Activated T-cell treated with anti-CD3 and anti-CD28 coated beads for 24 hours (primary cell): ENCODE measurements around the gene NFS1.

Experiments
- DNase-seq: peaks from one replicate; pipeline ENCODE4 v3.0.0-alpha.2; 2020; ENCODE audit warnings: low read depth

Gene NFS1

DNA sequence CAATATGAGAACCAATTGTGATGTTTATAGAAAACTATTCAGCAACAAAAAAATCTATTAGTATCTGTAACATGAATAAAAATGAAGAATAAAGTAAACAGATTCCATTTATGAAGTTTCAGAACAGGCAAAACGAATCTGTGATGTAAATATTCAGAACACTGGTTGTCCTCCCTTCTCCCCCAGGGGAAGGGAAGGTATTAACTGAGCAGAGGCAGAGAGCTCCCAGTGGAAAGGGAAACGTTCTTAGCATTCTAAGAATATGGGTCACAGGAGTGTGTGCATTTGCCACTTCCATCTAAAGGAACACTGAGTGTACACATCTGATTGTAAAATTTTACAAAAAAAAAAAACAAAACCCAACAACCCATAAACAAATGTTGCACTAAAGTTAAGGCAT lies 60.4 kb downstream of the NFS1 start:
- no peak for DNase-seq

DNA sequence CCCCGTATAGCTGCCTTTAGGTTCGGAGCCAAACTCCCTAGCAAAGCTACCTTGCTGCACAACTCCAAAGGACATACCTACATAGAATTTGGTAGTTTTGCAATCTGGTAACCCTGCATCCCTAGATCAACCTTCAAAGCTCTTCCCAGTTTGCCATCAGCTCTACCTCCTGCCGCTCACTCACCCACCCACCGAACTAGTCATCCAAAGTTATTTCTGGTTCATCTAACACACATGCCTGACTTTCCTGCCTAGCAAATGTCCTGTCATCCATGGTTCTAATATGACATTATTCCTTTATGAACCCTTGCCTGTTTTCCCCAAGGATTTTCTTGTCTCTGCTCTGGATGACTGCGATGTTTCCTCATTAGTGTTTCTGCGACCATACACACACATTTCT lies 61.9 kb downstream of the NFS1 start:
- DNase-seq, result no peak

DNA sequence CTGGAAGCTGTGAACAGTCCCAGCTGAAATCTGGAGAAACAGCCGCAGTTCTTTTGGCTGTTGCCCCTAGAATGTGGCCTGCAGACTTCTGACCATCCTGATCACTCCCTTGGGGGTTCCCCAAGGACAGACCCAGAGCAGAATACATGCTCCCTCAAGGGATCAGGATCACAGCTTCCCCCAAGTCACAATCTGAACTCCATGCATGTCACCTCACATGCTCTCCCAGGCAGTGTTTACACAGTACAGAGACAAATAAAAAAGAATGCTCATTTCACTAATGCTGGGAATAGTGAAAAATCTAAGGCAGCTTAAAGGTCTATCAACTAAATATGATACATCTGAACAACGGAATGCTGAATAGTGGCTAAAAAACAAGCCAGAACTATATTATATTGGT lies 63.1 kb downstream of the NFS1 start:
- no peak for DNase-seq

DNA sequence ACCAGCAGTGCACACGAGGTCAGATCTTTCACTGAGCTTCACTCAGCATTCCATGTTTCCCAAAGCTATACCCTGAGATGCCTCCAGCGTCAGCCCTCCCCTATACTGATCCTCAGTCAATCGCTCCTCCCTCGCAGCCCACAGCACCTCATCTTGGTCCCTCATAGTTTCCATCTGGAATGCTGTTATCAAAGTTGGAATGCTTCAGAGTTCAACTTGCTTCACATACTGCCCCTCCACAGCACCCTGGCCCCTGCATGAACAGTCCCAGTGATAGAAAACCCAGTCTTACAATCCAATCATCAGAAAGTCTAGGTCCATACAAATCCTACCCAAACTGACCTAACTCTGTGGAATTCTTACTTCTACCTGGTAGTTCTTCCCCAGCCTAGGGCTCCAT lies 63.5 kb downstream of the NFS1 start:
- DNase-seq, result no peak

DNA sequence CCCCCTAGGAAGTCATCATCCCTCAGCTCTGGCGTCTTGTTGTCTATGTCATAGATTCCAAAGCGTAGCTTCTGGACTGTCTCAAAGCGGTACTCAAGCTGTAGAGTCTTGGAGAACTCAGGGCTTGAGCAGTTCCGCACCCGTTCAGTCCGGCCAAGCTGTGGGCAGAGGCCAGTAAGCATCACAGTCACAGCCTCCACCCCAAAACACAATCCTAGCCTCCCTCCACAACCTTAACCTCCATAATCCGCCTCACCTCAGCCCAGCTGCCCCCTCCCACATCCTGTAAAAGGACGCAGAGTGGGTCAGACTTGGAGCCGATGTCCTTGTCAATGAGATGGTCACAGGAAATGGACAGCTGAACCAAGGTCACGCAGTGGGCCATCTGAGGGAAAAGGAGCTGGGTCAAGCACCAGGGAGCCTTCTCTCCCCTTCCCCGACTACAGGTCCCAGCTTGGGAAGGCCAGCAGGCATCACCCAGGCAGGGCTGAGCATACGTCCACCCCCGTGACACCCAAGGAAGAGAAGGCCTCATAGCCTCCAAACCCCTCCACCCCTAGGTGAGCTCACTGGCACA lies 66.5 kb downstream of the NFS1 start:
- no peak for DNase-seq

DNA sequence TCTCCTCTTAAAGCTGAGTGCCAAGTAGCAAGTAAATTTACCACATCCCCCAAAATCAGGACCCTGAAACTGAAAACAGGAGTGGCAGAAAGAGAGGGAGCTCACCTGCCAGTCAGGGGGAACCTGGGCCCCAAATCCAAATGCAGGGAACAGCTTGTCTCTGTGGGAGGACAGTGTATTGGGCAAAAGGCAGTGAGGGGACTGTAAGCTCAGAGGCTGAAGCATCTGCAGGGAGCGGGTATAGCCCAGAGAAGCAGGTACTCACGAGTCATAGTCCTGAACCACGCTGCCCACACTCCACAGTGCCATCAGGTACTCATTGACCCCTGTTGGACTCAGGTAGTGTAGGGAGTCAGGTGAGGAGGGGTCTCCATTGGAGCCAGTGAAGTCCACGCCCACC lies 68.5 kb downstream of the NFS1 start:
- no peak for DNase-seq

DNA sequence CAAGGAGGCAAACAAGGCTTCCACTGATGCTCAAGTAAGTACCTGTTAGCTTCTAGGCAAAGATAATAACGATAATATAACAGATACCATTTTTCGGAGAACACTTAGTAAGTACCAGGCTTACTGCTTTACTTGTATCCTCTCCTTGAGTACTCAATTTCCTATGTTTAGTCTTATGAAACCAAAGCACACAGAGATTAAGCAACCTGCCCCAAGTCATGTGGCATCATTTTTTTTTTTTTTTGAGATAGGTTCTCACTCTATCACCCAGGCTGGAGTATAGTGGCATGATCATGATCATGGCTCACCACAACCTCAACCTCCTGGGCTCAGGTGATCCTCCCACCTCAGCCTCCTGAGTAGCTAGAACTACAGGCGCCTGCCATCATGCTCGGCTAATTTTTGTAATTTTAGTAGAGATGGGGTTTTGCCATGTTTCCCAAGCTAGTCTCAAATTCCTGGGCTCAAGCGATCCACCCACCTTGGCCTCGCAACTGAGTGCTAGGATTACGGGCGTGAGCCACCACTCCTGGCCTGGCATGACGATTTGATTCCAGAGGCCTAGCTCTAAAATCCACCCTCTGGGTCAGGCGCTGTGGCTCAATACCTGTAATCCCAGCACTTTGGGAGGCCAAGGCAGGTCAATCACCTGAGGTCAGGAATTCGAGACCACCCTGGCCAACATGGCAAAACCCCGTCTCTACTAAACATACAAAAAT lies 69.6 kb downstream of the NFS1 start:
- no peak for DNase-seq

DNA sequence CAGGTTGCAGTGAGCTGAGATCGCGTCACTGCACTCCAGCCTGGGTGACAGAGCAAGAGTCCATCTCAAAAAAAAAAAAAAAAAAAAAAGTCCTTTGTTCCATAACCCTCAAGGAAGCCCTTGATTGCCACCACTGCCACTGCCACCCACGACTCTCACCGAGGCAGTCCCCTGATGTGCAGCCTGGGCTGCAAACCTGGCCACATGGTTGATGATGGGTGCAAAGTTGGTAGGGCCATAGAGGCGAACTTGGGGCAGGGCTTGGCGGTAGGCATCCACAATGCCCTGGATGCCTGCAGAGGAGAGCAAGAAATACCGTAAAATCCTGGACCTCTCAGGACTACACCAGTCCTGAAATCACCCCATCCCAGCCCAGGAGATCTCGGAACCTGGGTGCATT lies 72.0 kb downstream of the NFS1 start:
- DNase-seq, result no peak

DNA sequence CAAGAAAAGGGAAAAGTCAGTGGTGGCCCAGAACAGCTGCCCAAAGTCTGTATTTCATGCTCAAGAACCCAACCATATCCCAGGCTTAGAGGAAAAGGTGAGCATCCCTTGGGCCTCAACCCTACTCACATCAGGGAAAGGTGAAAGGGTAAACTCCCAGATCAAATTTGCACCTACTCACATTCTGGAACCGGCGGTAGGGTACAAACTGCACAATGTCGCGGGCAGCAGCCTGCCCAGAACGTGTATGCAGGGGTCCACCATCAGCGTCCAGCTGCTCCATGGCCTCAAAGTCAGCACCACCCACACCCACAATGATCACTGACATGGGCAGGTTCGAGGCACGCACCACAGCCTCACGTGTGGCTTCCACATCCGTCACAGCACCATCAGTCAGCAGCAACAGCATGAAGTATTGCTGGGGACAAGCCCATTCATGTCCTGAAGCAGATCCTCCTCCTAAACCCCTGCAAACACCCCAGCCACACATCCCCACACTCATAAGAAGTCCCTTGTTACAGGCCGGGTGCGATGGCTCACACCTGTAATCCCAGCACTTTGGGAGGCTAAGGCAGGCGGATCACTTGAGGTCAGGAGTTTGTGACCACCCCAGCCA lies 72.7 kb downstream of the NFS1 start:
- no peak for DNase-seq

DNA sequence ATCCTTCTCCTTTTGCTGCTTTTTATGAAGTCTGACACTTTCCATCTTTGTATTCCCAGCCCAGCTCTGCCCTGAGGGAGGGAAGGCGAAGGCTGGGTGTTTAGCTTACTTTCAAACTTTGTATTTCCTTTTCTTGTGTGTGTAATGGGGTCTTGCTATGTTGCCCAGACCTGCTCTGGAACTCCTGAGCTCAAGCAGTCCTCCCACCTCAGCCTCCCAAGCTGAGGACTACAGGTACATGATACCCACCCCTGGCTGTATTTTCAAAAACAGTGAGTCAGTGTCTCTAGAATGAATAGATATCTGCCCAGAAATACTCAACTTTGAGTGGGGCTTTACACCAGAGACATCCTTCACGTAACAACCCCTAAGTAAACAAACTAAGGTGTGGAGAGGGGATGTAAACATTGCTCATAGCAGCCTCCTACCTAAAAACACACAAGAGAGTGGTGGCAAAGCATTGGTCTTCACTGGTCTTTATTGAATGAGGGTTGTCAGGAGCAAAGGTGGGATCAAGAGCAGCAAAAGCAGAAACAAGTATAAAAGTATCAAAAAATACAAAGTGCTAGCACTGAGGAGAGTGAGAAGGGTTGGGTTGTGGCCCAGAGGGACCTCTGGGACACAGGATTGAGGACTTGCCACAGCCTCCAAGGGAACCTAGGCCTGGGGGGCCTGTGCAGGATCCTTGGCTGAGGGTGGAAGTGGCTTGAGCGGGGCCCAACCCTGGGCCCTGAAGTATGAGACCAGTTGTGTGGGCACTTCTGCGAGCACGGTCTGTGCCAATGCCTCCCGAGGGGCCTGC lies 73.4 kb downstream of the NFS1 start:
- DNase-seq, result no peak

DNA sequence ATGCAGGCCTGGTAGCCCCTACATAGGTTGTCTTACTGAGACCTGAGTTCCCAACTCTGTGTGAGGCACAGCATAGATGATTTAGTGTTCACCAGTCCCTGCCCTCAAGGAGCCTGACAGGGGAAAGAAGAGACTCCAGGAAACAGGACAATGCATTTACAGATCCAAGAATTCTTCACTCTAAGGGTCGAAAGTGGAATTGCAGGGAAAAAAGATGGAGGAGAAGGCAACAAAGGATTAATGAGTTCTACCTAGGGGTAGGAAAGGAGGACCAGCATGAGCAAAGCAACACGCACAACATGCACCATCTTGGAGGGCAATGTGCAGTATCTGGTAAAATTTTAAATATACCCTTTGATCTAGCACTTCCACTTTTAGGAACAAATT lies 77.6 kb downstream of the NFS1 start:
- no peak for DNase-seq

DNA sequence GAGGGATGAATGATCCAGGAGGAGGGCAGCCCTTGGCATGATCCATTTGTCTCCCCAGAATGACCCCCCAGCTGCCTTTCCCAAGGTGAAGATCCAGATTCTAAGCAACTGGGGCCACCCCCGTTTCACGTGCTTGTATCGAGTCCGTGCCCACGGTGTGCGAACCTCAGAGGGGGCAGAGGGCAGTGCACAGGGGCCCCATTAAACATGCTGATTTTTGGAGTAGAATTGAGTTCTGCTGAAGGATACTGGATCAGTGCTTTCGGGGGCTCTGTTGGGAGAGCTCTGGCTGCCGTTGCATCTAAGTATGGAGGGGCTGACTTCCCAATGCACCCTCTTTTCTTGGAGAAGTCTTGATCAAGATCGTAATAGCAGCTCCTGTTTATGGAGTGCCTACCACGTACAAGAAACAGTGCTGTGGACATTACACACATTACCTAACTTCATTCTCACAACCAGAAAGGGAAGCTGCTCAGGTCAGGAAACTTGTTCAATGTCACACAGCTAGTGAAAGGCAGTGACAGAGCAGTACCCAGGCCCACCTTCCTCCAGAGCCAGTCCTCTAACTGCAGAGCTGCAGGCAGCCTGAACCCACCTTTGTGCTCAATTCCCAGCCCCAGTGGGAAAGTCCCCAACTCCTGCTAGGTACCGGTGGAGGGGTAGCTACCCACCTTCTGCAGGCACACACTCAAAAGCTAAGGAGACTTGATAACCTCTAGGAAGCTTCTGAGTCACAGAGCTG lies 78.2 kb downstream of the NFS1 start:
- no peak for DNase-seq

DNA sequence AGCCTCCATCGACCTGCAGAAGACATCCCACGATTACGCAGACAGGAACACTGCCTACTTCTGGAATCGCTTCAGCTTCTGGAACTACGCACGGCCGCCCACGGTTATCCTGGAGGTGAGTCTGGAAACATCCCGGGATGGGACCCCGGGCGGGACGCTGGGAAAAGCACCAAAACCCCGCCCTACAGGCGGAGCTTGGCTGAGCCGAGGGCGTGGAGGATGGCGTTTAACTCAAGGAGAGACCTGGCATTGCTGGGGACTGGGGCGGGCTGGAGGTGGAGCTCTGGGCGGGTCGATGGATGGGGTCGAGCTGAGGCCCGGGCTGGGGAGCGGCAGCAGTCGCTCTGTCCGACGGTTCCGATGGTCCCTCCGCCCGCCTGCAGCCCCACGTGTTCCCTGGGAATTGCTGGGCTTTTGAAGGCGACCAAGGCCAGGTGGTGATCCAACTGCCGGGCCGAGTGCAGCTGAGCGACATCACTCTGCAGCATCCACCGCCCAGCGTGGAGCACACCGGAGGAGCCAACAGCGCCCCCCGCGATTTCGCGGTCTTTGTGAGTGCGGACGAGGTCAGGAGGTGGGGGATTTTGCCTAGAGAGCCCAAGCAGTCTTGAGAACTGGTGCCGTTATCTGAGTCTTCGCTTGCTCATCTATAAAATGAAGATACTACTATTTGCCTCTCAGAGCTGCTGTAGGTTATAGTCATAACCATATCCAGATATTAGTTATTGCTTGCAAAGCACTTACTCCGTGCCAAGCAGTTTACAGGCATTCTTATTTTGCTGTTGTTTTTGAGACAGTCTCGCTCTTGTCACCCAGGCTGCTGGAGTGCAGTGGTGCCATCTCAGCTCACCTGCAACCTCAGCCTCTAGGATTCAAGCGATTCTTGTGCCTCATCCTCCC lies 79.7 kb downstream of the NFS1 start:
- DNase-seq, result peak; percentile 71

DNA sequence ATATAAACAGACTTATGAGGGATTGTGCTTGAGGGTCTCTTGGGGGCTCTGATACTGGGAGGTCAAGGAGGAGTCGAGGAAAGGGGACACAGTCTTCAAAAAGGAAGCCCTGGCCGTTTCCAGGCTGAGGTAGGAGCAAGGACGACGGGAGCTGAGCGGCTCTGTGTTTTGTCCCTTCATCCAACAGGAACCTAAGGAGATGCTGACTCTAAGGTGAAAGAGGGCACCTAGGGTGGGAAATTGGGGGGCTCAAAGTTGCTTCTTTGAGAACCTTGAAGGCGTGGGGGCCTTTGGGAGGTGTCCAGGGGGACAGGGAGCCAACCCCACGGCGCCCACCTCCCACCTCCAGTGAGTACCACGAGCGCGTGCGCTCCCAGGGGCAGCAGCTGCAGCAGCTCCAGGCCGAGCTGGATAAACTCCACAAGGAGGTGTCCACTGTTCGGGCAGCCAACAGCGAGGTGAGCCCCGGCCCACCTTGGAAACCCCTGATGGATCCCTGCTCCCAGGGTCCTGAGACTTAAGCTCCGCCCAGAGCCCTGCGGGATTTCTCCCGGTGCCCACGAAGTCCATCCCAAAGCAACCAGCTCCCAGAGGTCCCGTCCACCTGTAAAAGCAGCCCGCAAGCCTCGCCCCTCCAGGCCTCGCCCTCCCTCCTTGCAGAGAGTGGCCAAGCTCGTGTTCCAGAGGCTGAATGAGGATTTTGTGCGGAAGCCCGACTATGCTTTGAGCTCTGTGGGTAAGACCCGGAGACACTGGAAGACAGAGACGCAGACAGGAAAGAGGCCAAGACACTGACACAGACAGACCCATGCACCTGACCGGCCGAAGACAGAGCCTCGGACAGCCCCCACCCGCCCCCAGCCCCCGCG lies 80.7 kb downstream of the NFS1 start:
- no peak for DNase-seq
